ENCODE measurements around the gene CPHXL. TPM values are rescaled to one million over a fixed set of nuclear protein-coding genes. Genes with fewer than 3 reads are reported as not detected.
A peak's percentile ranks its signal among the peaks of the same experiment; 100 is the strongest.

Gene CPHXL
- total and polyA plus RNA-seq, 2 of the 4 experiments (the other 2 are of a cell fraction) = not detected

DNA sequence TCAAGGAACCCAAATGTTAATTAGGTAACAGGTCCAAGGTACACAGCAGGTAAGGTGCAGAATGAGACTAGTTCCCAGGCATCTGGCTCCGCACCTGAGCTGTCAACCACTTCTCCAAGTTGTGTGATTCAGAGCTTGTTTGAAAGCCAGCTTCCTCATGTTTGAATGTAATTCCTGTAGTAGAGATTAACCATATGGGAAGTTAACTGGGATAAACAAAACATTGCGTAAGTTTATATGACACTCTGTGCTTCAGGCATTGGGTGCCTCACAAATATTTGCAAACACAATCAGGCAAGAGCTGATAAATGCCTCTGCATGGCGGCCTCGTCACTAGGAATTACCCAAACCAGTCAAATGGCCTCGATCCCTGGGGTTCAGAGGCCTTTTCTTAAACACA, 27.9 kb upstream of the CPHXL start:
- H3K9me1 ChIP-seq (ENCODE audit: insufficient read depth, low read length) = 0 out of 2 replicates have a peak, but pooled peaks cover 6% of the 10 kb centered on the region
- H2AK5ac ChIP-seq (ENCODE audit: low read depth, low read length) = no peak overlapping the region
- peak overlapping the region; percentile 92; the same call in 1 of the 2 replicates for H3K27ac ChIP-seq (ENCODE audit: insufficient read depth, low read length)
- H3K27me3 ChIP-seq (ENCODE audit: control insufficient read depth, insufficient read depth, low read length) = no peaks in the 10 kb centered on the region; the same call in 1 of the 2 replicates
- H3K18ac ChIP-seq (ENCODE audit: low read depth, low read length) = no peak overlapping the region; the same call in 1 of the 2 replicates
- H3K14ac ChIP-seq (replicated peaks; ENCODE audit: low read depth, low read length) = no peak overlapping the region
- ChIA-PET POLR2A (ENCODE audit: unreplicated experiment) (interaction anchor here (0.6 kb wide), 1 partner anchor 100 kb away, joined by 5 read pairs; no protein-coding TSS in a partner anchor), CTCF (no interaction called here)
- dilution Hi-C loops (cut with HindIII; ENCODE audit: low sequenced_read_pairs, unreplicated experiment) = no loop called here
- no peak overlapping the region for H2AFZ ChIP-seq (replicated peaks; ENCODE audit: low read length, poor library complexity)
- 10% methylated on average over 3 of the region's 5 CpGs; no CpG with 5 or more reads in 1 of the 2 experiments for WGBS, 2 experiments (ENCODE audit: extremely low coverage in 2 of 2, insufficient read length in 1 of 2)
- H3K4ac ChIP-seq (ENCODE audit: low read depth, low read length) = no peak overlapping the region
- no peak overlapping the region for H2BK15ac ChIP-seq (ENCODE audit: low read depth, low read length)
- no TSS peak for BruUV-seq (replicated peaks)
- TF ChIP-seq FOS (IDR thresholded peaks at IDR 0.05; ENCODE audit: low read depth, low read length) = no peak
- no peak for TF ChIP-seq SMC3 (IDR thresholded peaks at IDR 0.05; ENCODE audit: low read depth, low read length)
- TF ChIP-seq MXI1 (IDR thresholded peaks at IDR 0.05; ENCODE audit: borderline replicate concordance, low read depth, low read length) = 0 out of 2 replicates have a peak, but pooled peaks have one; percentile 15
- TF ChIP-seq MAZ (IDR thresholded peaks at IDR 0.05; ENCODE audit: borderline replicate concordance, low read depth, low read length) = no peak
- TF ChIP-seq RAD21 (IDR thresholded peaks at IDR 0.05; ENCODE audit: low read length) = no peak
- TF ChIP-seq, protein P1, sequence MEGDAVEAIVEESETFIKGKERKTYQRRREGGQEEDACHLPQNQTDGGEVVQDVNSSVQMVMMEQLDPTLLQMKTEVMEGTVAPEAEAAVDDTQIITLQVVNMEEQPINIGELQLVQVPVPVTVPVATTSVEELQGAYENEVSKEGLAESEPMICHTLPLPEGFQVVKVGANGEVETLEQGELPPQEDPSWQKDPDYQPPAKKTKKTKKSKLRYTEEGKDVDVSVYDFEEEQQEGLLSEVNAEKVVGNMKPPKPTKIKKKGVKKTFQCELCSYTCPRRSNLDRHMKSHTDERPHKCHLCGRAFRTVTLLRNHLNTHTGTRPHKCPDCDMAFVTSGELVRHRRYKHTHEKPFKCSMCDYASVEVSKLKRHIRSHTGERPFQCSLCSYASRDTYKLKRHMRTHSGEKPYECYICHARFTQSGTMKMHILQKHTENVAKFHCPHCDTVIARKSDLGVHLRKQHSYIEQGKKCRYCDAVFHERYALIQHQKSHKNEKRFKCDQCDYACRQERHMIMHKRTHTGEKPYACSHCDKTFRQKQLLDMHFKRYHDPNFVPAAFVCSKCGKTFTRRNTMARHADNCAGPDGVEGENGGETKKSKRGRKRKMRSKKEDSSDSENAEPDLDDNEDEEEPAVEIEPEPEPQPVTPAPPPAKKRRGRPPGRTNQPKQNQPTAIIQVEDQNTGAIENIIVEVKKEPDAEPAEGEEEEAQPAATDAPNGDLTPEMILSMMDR (conservative IDR thresholded peaks at IDR 0.05; ENCODE audit: low read depth, low read length) = no peak
- TF ChIP-seq BHLHE40 (IDR thresholded peaks at IDR 0.05; ENCODE audit: low read depth, low read length) = no peak
- TF ChIP-seq RFX5 (IDR thresholded peaks at IDR 0.05; ENCODE audit: low read depth, low read length) = no peak
- TF ChIP-seq, protein P2, sequence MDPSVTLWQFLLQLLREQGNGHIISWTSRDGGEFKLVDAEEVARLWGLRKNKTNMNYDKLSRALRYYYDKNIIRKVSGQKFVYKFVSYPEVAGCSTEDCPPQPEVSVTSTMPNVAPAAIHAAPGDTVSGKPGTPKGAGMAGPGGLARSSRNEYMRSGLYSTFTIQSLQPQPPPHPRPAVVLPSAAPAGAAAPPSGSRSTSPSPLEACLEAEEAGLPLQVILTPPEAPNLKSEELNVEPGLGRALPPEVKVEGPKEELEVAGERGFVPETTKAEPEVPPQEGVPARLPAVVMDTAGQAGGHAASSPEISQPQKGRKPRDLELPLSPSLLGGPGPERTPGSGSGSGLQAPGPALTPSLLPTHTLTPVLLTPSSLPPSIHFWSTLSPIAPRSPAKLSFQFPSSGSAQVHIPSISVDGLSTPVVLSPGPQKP (IDR thresholded peaks at IDR 0.05; ENCODE audit: borderline replicate concordance, low read depth, low read length) = no peak
- peak; percentile 75 for TF ChIP-seq CEBPB (IDR thresholded peaks at IDR 0.05; ENCODE audit: low read depth, low read length)
- TF ChIP-seq NFE2L2 (IDR thresholded peaks at IDR 0.05; ENCODE audit: low read depth, low read length) = no peak
- H3K4me1 ChIP-seq (ENCODE audit: control insufficient read depth, insufficient read depth, low read length) = peaks cover 8% of the 10 kb centered on the region; the same call in 1 of the 2 replicates
- no peaks in the 10 kb centered on the region for H4K20me1 ChIP-seq (ENCODE audit: insufficient read depth, low read length)
- ATAC-seq (ENCODE audit: low read depth) (peak; percentile 80), DNase-seq (peak; percentile 45)
- no peaks in the 10 kb centered on the region for H3K36me3 ChIP-seq (ENCODE audit: control insufficient read depth, insufficient read depth, low read length)
- intact Hi-C loops (cut with micrococcal nuclease) = no loop called here
- H2BK5ac ChIP-seq (ENCODE audit: low read depth, low read length, poor library complexity, severe bottlenecking) = no peak overlapping the region
- no peak overlapping the region for H3K4me3 ChIP-seq (ENCODE audit: insufficient read depth, low read depth, low read length)
- no peak overlapping the region; the same call in 1 of the 2 replicates for H4K5ac ChIP-seq (ENCODE audit: low read depth, low read length)
- no peak overlapping the region for H2BK120ac ChIP-seq (ENCODE audit: low read depth, low read length)
- H3K9me3 ChIP-seq (ENCODE audit: control insufficient read depth, insufficient read depth, low read length) = peaks cover 2% of the 10 kb centered on the region; the same call in 1 of the 2 replicates
- H3K9ac ChIP-seq (ENCODE audit: low read depth, low read length) = no peak overlapping the region
- no peak overlapping the region for H3K56ac ChIP-seq (ENCODE audit: extremely low read depth, insufficient read depth, low read length)
- H3K4me2 ChIP-seq (ENCODE audit: low read depth, low read length) = peak overlapping the region; percentile 7; the same call in 1 of the 2 replicates
- H4K91ac ChIP-seq (ENCODE audit: insufficient read depth, low read depth, low read length) = no peak overlapping the region
- in situ Hi-C loops (cut with MboI; ENCODE audit: low sequenced_read_pairs) = loop anchor here (25.0 kb wide), 1 partner anchor 542 kb away; the partner anchor contains the start of genes CTRB1 and CTRB2
- no peak overlapping the region; the same call in 1 of the 2 replicates for H2BK20ac ChIP-seq (ENCODE audit: low read depth, low read length)
- no peak overlapping the region for H4K8ac ChIP-seq (ENCODE audit: low read depth in 2 of 2, low read length in 2 of 2)
- H3K23ac ChIP-seq (ENCODE audit: low read depth, low read length) = no peak overlapping the region
- no peaks in the 10 kb centered on the region for H3K79me1 ChIP-seq (ENCODE audit: low read depth in 1 of 2, low read length in 2 of 2)
- no peak overlapping the region for H2AK9ac ChIP-seq (replicated peaks; ENCODE audit: low read depth, low read length, poor library complexity)

Measured in IMR-90 (cell line).